NCI-H226 (cell line): ENCODE data around the gene OSBP2.

Source experiments
- DNase-seq: peaks from one replicate; pipeline ENCODE4 v3.0.0-alpha.2; 2015

Gene OSBP2

DNA sequence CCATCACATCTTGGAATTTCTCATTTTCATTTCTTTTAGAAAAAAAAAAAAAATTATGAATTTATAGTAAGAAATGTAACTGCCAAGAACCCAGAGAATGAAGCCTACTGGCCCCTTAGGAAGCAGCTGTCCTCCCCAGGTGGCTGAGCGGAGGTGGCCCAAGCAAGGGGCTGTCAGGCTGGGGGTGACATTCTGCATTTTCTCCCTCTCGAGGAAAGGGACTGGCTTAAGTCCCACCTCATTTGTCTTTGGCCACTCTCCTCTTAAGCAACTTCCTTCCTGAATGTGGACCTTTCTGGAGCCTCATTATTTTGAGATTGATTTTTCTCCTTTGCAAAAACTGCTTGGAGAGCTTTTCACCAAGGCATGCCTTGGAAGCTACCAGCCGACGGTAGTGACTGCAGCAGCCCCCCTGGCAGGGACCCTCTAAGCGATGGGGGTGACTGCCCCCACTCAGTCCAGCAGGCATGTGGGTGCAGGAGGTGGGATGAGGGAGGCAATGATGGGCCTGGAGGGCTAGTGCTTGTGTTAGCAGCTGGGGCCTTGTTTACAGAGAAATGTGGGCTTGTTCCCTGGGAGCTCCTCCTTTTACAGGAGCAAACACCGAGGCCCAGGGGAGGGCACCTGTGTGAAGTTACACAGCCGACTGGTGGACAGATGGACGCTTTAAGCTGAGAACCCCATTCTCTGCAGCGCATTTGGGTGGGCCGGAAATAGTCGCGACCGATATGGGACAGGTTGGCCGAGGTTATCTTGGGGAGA, 162.2 kb downstream of the OSBP2 start:
- DNase-seq: no peak

DNA sequence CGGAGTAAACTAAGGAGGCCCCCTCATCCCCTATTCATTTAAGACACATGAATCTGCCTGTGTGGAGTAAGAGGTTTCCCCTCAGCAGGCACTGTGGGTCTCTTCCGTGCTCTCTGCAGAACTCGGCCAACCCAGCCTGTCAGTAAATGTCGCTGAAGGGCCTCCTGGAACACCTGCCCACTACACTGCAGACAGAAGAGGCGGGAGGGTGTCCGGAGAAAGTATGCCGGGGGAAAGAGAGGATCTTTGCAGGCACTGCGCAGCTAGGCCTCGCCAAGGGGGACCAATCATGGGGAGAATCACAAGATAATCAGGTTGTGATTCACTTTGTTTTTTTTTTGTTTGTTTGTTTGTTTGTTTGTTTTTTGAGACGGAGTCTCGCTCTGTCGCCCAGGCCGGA, 163.1 kb downstream of the OSBP2 start:
- DNase-seq: no peak

GRCh38 chr22:30858976-30859713, 164.5 kb downstream of the OSBP2 start:
- DNase-seq: no peak

- DNase-seq: no peak
Measured at GRCh38 chr22:30859714-30860095, 165.0 kb downstream of the OSBP2 start.

DNA sequence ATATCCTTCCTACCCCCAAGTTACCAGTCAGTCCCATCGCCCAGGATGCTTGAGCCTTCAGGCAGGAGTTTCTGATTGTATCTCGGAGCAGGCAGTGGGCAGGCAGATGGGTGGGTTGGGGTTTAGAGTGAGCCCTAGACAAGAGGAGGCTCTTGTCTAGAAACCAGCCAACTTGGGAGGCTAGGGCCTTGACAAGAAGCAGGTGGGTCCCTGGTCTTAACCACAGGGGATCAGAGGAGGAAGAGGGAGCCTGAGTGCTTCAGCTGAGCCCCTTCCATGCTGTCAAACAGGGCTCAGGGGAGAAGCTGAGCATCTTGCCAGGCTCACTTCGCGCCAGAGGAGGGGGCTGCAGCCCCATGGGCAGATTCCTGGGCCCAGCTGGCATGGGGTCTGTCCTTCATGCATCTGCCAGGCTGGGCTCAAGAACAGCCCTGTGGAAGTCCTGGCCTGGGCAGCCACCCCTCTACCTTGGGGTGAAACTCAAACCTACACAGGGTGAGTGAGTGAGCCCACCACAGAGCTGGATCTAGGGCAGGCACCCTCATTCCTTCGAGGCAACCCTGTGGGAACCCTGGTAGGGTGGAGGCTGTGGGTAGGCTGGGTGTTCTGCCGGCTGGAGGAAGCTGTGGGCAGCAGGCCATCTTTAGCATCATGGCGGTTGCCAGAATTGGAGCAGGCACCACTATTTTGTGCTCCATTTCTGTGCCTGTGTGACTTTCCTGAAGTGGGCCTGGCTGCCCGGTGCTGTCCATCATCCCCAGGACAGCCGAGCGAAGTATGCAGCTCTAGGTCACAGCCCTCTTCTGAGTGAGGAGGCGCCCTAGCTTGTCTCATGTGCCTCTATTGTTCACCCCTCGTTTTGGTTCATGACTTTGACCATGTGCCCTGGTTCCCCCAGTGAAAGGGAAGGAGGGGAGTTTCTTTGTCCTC, 165.8 kb downstream of the OSBP2 start:
- no peak for DNase-seq

DNA sequence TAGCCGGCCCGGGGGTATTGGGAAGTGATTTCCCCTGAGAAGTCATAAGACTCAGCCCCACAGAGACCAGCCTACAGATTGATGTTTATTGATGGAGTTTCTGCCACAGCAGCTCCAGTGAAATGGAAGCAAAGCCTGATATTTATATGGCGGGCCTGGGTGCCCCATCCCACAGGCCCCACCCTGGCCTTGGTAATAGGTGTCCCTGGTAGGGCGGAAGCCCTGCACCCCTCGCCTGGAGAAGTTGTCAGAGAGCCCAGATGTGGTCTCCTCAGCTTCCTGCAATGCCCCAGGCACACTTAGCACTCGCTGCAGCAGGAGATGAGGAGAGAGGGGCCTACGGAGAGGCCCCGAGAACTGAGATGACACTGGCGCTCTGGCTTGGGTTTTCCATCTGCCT, 166.5 kb downstream of the OSBP2 start:
- DNase-seq: no peak

- no peak for DNase-seq
Measured at GRCh38 chr22:30861688-30862552, 167.2 kb downstream of the OSBP2 start.

DNA sequence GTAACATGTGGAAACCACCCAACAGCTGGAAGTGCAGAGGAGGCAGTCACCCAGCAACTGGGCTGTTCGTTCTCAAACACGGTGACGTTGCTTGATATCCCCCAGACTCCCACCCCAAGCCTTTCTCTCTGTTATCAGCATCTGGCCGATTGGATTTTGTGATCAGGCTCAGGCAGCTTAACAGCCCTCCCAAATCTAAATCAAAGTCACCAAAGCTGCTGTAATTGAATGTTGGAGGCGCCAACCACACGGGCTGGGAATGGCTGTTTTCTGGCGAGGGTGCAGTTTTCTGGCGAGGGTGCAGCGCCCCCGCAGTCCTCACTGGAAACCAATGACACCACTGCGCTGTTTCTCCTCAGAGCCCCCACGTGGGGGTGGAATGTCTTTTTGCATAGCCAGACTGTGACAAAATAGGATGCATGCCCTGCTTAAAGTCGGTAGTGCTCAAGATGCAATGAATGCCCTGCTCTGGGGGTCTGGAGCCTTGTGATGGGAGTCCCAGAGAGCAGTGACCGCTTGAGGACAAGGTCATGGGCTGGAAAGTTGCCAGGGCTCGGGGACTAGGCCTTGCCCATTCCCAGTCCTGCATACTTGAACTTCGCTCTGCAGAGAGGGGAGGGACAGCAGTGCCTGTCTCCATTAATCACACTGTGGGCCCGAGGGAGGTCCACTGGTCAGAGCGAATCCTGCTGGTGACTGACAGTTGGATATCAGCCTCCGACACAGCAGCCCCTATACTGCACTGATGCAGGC, 168.6 kb downstream of the OSBP2 start:
- no peak for DNase-seq

- no peak for DNase-seq
Measured at GRCh38 chr22:30864441-30865420, 170.1 kb downstream of the OSBP2 start.

DNA sequence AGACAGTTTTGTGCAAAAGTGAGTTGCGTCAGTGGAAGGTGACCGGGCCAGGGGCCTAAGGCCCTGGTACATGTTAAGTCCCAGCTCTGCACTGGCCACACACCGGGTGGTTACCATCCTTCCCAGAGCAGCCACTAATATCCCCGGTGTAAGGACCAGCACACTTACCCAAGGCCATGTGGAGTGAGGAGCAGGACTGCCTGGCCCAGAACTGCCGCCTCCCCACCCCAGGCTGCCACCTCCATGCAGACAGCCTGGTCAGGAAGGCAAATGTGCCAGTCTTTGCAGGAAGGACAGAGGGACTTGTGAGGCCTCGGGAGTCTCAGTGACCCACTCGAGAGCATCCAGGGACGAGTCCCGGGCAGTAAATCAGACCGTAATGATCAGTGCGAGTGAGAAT, 171.0 kb downstream of the OSBP2 start:
- DNase-seq: no peak

DNA sequence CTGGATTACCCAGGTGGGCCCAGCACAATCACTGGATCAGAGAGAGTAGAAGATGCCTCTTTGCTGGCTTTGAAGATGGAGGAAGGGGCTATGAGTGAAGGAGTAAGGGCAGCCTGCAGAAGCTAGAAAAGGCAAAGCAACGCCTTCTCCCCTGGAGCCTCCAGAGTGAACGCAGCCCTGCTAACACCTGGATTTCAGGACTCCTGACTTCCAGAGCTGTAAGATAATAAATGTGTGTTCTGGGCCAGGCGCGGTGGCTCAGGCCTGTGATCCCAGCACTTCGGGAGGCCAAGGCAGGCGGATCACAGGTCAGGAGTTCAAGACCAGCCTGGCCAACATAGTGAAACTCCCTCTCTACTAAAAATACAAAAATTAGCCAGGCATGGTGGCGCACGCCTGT, 171.5 kb downstream of the OSBP2 start:
- no peak for DNase-seq

GRCh38 chr22:30866811-30867271, 172.2 kb downstream of the OSBP2 start:
- no peak for DNase-seq

GRCh38 chr22:30867746-30868662, 173.3 kb downstream of the OSBP2 start:
- DNase-seq: no peak

DNA sequence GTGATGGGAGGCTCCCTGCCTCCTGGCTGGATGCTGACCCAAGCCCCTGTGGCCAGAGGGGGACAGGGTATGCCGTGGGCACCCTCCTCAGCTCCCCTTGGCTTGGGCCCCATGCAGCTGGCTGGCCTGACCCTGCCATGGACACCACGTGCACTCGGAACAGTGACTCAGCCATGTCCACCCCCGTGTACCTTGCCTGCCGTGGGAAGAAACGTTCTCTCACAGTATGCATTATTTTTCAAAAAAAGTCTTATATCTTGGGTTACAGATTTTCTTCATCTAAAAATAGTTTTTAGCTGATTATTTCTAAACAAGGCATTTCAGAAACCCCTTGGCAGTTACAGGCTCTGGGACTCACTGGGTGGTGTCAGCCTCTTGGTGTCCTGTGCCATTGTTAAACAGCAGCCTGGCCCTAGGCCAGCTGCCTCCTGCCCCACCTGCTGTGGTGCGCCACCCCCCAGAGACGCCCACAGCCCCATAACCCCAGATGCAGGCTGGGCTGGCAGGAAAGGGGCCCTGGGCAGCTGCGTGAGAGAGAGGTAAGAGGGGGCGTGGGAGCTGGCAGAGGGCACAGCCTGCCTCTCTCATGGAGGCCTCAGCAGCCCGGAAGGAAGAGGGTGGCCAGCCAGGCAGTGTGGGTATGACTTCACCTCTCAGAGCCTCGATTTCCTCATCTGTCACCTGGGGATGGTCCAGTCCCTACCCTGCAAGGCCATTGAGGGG, 174.2 kb downstream of the OSBP2 start:
- no peak for DNase-seq

GRCh38 chr22:30869667-30870395, 175.2 kb downstream of the OSBP2 start:
- no peak for DNase-seq

DNA sequence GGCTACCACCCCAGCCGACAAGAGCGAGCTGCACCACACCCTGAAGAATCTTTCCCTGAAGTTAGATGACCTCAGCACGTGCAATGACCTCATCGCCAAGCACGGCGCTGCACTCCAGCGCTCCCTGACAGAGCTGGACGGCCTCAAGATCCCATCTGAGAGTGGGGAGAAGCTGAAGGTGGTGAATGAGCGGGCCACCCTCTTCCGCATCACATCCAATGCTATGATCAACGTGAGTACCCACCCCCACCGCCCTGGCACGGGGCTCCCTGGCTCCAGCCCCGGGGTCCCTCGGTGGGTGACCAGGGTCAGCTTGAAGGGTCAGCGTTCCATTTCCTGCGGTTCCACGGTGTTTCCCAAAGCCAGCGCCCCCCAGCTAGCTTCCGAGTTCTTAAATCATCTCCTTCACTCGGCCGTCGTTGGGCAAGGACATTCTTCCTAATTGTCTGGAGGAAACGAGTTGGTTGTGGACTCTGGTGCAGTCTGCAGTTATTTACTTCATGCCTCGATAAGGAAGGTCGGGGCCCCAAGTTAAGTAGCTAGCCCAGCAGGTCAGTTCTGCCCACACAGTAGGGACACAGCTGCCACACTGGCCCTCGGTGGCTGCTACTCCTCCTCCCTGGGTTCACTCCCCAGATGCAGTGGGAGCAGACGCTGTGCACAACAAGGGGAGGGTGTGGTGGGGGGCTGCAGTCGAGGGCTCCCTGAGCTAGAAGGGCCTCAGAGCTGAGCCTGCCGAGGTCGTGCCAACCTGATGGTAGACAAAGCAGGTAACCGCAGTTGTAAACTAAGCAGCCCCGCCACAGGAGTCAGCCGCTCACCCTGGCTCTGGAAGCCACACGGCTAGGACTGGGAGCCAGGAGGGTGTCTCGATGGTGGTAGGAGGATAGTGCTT, 176.0 kb downstream of the OSBP2 start:
- DNase-seq: no peak
